AG08395 (cell line): ENCODE measurements around the gene SYCE3.
"Not testable (repeated sequence)": the region's sequence is repeated elsewhere in the genome, so short reads cannot be mapped to it uniquely, and the experiment has no call there.

ENCODE experiments used
- DNase-seq: peaks from one replicate; pipeline ENCODE4 v3.0.0; 2012; ENCODE audit warnings: mixed read lengths, low spot score

SYCE3 gene, protein sequence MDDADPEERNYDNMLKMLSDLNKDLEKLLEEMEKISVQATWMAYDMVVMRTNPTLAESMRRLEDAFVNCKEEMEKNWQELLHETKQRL

DNA sequence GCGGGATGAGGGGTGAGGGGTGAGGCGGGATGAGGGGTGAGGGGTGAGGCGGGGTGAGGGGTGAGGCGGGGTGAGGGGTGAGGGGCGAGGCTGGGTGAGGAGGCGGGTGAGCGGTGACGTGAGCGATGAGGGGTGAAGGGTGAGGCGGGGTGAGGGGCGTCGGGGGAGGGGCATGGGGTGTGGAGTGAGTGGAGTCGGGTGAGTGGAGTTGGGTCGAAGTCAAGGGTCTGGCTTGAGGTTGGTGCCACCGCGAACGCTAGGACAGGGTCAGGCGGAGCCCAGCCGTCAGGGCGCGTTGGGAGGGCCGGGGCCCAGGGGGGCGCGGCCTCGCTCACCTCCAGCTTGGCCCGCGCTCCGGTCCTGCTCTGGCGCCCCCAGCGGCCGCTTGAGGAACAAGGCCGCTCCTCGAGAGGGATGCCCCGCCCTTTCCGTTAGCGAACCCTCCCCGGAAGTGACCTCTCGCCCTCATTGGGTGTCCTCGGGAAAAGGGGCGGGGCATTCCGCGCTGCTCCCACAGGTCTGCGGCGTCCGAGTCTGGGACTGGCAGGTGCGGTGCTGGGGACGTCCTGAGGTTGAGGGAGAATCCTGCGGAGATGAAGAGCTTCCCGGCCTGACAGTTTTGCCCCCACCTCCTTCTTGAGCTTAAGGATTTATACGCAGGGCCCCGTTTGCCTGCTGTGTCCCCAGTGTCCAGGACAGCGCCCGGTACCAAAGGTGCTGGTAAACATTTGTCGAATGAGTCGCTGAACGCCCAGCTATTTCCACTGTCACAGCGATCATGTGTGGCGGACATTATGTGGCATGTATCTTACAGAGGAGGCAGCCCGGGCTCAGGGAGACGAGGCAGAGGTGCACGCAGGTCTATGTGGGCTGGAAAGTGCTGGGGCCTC, at the start of gene SYCE3:
SYCE3 (minus strand) TSS at position 397 of the 890 bp plus-strand sequence. CDS start 6,514 bp downstream, outside the sequence.
- peak; percentile 96 for DNase-seq

DNA sequence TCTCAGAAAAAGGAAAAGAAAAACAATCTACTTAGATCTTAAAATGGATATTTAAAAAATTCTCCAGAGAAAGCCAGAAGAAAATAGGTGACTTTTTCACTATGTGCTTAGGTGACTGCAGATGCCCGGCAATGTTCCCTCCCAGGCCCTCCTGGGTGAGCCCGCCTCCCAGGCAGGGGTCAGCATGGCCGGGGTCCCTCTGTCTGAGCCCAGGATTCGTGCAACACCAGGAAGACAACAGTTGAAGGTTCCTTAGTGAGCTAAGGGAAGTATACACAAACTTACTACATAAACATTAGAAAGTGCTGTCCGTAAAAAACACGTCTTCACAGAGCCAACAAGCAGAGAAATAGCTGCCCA, 49.4 kb upstream of the SYCE3 start:
- no peak for DNase-seq

DNA sequence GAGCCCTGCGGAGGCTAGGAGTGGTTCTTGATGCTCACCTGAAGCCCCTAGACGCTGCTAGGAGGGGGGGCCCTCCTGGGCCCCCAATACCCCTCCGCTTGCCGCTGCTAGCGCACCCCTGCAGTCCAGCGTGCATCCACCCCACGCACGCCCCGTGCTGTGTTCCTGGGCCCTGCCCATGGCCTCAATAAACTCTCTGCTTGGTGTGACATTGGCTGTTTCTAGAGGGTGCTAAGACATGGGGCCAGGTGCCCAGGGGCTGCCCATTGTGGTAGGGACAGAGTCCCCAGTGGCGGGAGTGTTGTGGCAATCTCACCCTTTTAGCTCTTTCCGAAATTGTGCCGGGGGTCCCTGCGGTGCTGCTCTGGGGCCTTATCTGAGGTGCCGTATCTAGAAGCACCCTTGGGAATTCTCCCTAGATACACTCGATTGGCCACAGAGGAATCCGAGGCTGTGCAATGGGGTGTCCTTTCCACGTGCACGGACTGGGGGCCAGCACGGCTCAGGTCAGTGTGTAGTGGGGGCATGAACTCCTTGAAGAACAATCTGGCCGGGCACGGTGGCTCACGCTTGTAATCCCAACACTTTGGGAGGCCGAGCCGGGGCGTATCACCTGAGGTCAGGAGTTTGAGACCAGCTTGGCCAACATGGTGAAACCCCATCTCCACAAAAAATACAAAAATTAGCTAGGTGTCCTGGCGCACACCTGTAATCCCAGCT, 48.8 kb upstream of the SYCE3 start:
- DNase-seq = no peak

DNA sequence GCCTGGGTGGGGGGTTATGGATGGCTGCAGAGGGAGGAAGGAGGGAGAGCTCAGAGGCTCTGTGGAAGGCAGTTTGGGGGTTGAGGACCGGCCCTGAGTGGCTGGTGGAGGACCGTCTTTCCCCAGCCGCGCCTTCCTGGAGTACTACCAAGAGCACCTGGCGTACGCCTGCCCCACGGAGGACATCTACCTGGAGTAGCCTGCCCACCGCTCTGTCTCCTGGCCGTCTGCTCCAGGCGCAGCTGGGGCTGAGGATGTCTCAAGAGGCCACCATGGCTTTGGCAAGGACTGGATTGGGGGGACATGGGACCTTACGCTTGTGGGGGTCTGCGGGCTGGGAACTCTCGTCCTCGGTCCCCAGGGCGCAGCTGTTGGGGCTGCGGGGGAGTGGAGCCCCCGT, 47.9 kb upstream of the SYCE3 start:
- no peak for DNase-seq

DNA sequence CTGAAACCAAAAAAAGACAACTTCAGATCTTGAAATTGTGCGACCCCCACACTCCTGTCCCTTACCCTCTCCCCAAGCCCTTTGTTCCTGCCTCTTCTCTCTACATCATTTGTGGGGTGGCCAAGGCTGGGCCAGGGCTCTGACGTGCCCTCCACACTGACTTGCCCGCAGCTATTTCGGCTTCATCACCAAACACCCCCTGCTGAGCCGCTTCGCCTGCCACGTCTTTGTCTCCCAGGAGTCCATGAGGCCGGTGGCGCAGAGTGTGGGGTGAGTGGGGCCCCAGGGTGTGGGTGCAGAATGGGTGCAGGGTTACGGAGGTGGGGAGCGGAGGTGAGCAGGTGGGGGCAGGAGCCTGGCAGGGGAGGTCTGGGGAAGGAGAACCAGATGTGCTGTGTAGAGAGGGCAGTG, 47.3 kb upstream of the SYCE3 start:
- no peak for DNase-seq

DNA sequence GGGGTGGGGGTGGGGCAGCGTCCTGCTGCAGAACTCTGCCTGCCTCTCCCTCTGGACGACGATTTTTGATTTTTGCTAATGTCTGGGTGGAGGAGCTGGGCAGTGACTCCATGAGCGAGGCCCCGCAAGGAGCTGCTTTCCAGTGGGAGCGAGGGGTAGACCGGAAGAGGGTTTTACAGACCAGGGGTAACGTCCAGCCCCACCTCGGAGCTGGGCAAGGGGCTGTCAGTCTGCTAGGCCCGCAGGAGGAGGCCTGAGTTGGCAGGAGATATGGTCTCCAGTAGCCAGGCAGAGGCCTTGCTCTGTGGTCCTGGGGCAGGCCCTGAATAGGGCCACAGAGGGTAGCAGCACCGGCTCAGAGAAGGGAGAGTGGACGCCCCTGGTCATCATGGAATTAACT, 46.9 kb upstream of the SYCE3 start:
- no peak for DNase-seq

DNA sequence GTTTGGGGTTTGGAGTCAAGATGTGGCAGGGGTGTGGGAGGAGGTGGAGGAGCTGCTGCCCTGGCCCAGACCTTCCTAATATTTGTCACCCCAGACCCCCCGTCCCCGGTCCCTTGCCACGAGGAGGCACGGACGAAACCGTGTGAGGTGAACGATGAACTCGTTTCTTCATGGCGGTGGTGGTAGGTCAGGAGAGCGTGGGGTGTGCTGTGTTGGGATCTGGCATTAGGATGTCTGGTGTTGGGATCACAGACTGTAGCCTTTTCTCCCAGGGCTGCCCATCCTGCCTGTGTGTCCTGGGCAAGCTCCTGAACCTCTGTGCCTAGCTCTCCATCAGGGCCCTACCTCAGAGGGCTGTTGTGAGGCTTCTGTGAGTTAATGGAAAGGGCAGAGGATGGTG, 46.3 kb upstream of the SYCE3 start:
- DNase-seq = no peak

DNA sequence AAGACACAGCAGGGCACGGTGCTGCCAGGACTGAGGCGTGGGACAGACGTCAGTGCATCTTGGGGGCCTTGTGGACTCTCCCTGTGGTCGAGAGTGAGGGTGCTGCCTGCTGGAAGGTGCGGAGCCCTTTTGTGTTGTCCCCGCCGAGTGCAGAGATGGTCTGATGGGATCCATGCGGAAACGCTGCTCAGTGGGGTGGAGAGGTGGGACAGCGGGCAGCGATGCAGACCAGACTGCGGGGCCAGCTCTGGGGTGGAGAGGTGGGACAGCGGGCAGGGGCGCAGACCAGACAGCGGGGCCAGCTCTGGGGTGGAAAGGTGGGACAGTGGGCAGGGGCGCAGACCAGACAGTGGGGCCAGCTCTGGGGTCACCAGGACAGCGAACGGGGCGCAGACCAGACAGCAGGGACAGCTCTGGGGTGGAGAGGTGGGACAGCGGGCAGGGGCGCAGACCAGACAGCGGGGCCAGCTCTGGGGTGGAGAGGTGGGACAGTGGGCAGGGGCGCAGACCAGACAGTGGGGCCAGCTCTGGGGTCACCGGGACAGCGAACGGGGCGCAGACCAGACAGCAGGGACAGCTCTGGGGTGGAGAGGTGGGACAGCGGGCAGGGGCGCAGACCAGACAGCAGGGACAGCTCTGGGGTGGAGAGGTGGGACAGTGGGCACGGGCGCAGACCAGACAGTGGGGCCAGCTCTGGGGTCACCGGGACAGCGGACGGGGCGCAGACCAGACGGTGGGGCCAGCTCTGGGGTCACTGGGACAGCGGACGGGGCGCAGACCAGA, 45.5 kb upstream of the SYCE3 start:
- not testable (repeated sequence) for DNase-seq

DNA sequence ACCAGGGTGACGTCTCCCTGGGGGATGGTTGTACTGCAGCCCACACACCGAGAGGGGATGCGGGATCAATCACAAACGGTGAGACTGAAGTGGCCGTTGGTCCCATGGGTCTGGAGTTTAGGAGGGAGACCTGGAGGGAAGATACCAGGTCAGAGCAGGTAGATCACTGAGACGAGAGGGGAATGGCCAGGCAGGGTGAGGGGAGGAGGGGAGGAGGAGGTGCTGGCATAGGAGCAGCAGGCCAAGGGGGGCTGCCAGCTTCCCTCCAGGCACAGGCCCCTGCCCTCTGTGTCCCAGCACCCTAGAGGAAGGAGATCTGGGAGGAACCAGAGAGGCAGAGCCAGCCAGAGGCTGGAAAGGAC, 44.9 kb upstream of the SYCE3 start:
- no peak for DNase-seq

DNA sequence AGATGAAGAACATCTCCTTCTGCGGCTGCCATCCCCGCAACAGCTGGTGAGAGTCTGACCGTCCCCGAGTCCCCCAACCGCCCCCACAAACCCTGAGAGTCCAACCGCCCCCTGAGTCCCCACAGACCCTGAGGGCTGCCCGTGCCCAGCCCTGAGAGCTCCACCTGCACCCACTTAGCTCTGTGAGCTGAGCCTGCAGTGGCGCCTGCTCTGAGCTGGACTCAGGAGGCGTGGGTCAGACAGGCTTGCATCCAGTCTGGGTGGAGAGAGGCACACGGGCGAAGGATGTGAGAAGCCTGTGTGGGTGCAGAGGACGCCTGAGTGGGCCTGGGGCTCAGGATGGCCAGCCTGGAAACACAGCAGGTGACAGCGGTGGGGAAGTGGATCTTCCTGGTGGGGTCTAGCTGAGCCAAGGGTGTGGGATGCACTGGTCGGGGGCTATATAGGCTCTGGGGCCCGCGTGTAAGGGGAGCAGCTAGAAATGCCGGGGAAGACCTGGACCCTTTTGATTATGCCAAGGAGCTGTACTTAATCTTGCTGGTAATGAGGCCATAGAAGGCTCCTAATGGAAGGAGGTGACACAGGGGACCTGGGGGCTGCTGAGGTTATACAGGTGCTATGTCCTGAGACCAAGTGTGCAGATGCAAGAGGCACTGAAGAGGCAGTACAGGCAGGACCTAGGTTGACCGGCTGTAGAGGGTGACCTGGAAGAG, 44.4 kb upstream of the SYCE3 start:
- no peak for DNase-seq

DNA sequence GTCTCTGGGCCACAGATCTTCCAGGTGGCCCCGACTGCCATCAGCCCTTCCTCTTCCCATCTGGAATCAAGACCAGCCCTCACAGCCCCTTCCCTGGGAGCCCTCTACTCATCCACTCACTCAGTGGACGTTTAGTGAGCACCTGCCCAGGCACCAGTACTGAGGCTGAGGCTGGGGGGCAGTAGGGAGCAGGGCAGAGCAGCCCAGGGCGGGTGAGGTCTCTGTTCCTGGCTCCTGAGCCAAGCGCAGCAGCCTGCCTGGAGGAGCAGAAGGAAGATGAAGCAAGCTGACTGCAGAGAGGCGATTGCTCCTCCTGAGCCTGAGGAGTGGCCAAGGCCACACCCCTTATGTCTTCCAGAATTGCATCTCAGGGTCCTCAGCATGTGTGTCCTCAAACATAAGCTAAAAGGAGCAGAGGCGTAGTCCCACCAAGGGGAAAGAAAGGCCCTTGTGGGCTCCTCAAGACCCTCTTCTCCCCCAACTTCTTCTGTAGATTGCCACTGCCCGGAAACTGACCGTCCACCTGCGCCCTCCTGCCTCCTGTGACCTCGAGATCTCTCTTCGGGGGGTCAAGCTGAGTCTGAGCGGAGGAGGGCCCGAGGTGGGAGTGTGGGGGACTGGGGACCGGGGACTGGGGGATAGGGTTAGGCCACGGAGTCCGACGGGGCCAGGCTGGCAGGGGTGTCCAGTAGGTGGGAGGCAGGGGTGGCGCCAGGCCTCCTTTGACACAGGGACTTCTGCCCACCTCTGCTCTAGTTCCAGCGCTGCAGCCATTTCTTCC, 43.6 kb upstream of the SYCE3 start:
- DNase-seq = no peak

DNA sequence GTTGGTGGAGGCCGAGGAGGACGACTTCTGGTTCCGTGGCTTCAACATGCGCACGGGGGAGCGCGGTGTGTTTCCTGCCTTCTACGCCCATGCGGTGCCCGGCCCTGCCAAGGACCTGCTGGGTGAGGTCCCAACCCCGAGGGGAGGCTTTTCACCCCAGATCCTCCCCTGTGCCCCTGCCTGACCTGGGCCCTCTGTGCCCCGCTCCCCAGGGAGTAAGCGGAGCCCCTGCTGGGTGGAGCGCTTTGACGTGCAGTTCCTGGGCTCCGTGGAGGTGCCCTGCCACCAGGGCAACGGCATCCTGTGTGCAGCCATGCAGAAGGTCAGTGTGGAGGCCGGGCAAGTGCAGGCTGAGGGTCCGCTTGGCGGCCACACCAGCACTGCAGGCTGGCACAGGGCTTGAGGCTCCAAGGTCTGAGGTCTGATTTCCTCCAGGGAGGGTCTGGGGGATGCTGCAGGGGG, 42.9 kb upstream of the SYCE3 start:
- no peak for DNase-seq

DNA sequence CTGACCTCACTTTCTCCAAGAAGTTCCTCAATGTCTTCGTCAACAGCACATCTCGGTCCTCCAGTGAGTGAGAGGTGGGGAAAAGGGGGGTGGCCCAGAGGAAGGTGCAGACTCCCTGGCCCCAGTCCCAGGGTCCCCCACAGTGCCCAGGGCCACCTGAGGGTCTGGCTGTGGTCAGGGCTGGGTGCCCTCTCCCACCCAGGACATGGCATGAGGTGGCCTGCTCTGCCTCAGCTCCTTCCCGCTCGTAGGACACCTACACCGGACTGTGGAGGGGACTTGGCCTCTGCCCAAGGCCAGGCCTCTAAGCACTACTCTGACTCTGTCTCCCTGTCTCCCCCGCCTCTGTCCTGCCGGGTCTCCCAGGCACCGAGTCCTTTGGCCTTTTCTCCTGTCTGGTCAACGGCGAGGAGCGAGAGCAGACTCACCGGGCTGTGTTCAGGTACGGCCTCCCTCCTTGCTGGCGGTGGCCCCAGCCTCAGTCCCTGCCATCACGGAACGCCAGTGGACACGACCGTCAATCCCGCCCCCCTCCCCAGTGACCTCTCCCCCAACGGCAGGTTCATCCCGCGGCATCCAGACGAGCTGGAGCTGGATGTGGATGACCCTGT, 42.4 kb upstream of the SYCE3 start:
- DNase-seq = no peak

DNA sequence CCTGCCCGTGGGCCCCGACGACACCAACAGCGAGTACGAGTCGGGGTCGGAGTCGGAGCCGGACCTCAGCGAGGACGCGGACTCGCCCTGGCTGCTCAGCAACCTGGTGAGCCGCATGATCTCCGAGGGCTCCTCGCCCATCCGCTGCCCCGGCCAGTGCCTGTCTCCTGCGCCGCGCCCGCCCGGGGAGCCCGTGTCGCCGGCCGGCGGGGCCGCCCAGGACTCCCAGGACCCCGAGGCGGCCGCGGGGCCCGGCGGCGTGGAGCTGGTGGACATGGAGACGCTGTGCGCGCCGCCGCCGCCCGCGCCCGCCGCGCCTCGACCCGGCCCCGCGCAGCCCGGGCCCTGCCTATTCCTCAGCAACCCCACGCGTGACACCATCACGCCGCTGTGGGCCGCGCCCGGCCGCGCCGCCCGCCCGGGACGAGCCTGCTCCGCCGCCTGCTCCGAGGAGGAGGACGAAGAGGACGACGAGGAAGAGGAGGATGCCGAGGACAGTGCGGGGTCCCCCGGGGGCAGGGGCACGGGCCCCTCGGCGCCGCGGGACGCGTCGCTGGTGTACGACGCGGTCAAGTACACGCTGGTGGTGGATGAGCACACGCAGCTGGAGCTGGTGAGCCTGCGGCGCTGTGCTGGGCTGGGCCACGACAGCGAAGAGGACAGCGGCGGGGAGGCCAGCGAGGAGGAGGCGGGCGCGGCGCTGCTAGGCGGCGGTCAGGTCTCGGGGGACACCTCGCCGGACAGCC, 41.7 kb upstream of the SYCE3 start:
- no peak for DNase-seq

DNA sequence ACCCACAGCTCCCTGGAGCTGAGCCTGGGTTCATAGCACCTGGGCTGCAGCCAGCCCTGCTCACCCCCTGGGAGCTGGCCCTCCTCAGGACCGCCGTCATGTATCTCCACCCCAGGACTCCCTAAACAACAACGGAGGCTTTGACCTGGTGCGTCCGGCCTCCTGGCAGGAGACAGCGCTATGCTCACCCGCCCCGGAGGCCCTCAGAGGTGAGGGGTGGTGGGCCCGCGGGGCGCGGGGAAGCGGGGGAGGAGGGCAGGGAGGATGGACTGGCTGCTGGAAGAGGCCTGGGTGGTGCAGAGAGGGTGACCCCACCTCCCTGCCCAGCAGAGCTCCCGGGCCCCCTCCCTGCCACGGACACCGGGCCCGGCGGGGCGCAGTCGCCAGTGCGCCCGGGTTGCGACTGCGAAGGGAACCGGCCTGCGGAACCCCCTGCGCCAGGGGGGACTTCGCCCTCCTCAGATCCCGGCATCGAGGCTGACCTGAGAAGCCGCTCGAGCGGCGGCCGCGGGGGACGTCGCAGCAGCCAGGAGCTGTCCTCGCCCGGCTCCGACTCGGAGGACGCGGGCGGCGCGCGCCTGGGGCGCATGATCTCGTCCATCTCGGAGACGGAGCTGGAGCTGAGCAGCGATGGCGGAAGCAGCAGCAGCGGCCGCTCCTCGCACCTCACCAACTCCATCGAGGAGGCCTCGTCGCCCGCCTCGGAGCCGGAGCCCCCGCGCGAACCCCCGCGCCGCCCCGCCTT, 41.0 kb upstream of the SYCE3 start:
- DNase-seq = no peak

DNA sequence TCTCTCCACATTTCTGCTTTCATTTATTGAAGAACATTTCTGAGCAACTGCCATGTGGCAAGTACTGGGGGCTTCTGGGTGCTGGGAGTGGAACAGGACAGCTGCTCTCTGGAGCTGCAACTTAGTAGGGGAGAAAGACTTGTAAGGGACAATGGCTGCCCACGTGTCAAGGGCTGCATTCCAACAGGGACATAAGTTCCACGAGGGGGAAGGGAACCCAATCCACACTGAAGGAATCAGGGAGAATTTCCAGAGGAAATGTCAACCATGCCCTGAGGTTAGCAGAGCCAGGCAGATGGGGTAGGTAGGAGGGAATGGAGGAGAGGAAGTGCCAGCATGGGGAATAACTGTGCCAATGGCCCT, 39.6 kb upstream of the SYCE3 start:
- DNase-seq = no peak

DNA sequence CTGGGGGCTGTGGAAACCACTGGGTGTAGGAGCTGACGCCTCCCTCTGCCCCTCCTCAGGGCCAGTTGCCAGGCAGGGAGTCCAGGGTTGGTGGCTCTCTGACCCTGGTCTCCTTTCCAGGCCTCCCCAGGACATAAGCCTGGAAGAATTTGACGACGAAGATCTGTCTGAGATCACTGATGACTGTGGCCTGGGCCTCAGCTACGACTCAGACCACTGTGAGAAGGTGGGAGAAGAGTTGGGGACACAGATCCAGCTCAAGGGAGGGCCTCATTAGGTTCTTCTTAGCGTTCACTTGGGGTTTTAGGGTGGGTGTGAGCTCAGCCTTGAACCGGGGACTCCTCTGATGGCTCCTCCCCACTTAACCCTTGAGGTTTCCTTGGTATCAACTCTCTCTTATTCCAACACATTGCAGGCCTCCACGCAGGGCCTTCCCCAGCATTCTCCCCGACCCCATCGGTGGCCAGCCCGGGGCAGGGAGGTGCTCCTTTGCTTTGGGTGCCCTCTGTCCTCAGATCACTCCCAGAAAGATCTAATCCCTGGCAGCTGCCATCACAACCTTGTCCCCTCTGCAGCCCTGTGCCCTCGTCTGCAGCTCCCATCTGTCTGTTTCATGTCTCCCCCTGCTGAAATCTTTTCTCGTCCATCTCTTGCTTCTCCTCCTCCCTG, 39.1 kb upstream of the SYCE3 start:
- no peak for DNase-seq

DNA sequence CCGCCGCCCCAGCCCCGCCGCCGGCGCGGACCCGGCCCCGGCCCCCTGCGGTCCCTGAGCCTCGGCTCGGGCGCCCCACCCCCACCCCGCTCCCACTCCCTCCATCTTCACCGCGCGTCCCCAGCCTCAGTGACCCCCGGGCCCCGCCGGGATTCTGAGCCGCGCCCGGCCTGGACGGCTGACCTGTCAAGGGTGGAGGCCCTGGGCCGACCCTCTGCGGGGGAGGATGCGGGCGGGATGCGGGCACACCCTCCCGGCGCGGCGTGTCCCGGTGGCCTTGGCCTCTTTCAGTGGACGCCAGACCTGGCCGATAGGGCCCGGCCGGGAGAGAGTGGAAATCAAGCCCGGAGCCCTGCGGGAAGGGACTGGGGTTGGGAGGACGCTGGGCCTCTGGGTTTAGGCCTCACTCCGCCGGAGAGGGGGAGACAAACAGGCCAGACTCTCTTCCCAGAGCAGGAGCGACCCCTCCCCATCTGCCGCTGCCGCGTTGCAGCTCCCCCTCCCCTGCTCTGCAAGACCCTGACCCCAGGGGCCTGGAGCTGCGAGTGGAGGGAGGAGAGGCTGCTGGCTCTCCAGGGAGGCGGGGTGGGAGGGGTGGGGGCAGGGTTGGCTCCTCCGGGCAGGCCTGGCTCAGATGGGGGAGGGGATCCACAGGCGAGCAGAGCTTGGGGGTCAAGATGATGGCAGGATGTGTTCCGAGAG, 38.4 kb upstream of the SYCE3 start:
- DNase-seq = no peak
